Fibroblast of skin of abdomen (primary cell): Measurements from ENCODE around the gene PRF1.
"Not testable (repeated sequence)": the region's sequence is repeated elsewhere in the genome, so short reads cannot be mapped to it uniquely, and the experiment has no call there.

Experiments
- DNase-seq: peaks from one replicate; pipeline ENCODE4 v3.0.0-alpha.2; 2013

The PRF1 gene

DNA sequence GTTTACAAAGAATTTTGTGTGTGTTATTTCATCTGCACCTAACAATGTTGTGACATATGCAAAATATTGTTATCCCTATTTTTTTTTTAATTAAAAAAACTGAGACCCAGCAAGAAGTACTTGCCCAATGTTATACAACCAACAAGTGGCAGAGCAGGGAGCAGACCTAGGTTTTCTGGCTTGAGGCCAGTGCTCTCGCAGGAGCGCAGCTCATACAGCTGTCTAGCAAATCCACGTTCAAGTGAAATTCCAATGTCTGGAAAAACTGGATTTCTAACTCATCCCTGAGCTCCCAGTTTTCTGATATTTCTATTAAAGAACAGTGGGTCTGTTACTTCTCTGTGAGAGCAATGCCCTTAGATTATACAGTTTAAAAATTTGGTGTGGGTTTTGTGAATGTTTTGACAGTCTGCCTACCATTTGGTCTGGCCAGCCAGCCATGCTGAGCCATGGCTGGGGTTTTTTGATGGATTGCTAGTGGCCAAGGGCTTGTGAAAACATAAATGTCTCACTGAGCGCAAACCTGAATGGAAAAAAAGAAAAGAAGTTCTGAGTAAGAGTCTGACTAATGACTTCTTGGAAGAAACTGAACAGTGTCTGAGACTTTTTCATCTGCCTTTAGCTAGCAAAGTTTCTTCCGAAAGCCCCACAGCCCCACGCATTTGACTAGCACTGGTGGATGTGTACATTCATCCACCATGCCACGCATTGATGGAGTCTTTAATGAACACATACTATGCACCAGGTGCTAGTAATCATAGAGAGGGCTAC lies 15.4 kb upstream of the PRF1 start:
- peak; percentile 83 for DNase-seq

- DNase-seq, result no peak
These were observed 14.2 kb upstream of the PRF1 start for GRCh38 chr10:70616761-70617160.

DNA sequence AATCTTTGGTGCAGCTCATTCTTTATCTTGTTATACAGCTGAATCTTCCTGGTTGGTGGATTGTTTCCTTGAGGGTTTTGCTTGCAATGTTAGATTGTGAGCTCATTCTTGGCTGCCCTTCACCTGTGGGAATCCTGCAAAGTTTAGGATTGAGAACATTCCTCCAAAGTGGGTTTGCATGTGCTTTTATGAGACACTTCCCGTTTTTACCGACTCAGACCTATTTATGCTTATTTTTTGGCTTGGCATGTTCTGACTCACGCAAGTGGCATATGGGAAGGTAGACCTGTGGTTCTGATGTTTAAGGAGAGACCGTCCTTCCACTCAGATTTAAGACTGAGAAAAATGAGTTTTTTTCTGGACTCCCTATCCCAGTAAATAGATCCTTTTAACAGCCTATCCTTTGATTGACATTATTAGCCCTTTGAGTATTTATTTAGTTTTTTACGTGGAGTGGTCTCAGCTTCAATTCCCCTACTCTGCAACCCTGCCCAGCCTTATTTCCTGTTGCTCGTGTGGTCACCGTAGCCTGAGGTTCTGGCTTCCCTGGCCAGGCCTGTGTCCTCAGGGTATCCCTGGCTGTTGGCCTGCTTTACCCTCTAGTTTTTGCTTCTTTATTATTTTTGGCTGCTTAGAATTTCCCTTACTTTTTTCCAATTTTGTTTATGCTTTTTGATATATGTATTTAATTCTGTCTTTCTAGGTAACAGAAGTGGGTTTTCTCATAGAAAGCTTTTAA lies 13.4 kb upstream of the PRF1 start:
- no peak for DNase-seq

- no peak for DNase-seq
These were observed 12.7 kb upstream of the PRF1 start for GRCh38 chr10:70615211-70615610.

GRCh38 chr10:70614364-70614763 lies 11.8 kb upstream of the PRF1 start:
- not testable (repeated sequence) for DNase-seq

- no peak for DNase-seq
These were observed 11.4 kb upstream of the PRF1 start for GRCh38 chr10:70613941-70614340.

- DNase-seq, result no peak
These were observed 5.4 kb upstream of the PRF1 start for GRCh38 chr10:70607936-70608335.

DNA sequence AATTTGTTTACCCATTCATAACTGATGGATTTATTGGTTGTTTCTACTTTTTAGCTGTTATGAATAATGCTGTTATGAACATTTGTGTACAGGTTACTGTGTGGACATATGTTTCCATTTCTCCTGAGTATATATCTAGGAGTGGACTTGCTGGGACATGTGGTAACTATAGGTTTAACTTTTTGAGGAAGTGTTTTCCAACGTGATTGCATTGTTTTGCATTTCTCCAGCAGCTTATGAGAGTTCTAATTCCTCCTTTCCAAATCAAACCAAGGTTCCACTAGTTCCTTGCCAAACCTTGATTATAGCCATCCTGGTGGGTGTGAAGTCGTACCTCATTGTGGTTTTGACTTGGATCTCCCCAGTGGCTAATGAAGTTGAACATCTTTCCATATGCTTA lies 2.6 kb upstream of the PRF1 start:
- no peak for DNase-seq

DNA sequence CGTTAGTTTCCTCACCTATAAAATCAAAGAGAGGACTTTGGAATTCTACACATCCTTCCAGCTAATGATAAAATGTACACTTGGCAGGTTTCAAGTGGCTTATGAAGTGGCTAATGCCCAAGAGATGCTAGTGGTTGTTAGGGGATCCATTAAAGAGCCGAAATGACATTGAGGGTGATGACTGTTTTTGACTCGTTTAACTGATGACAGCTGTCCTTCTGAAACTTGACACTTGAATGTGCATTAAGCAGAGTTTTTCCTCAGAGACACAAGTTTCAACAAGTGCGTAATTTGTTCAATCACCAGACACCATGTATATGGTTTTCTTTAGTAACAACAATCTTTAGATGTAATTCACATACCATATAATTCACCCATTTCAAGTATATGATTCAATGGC lies 1.6 kb upstream of the PRF1 start:
- DNase-seq, result no peak

GRCh38 chr10:70603449-70603801 lies 884 bp upstream of the PRF1 start:
- DNase-seq, result no peak

- no peak for DNase-seq
These were observed 795 bp downstream of the PRF1 start for GRCh38 chr10:70601746-70602145.

DNA sequence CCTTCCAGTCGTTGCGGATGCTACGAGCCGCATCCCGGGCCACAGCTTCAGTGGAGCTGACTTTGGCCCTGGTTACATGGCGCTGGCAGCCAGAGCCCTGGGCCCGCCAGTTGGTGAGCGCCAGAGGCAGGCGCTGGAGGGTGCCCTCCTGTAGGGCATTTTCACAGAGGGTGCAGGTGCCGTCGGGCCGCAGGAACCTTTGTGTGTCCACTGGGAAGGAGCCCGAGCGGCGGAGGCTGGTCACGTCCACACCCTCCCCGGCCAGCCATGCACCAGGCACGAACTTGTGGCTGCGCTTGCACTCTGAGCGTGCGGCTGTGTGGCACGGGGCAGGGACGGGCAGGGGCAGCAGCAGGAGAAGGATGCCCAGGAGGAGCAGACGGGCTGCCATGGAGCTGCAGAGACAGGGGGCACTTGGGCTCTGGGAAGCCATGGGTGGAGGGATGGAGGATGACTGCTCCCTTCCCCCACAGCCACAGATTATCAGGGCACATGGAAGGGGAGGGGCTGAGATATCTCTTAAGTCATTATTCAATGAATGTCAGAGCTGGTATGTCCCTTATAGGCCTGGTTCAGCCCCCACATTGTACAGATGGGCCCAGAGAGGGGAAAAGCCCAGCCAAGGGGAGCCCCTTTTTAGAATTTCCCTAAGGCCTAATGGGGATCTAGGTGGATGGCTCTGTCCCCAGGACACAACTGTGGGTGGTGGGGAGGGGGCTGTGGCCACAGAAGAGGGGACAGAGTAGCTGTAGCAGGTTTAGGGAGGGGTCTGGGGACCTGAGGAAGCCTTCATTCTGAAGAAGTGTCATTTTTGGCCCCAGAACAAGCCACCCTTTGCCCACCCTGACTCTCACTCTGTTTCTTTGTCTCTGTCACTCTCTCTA lies 1.8 kb downstream of the PRF1 start:
- no peak for DNase-seq

- DNase-seq, result no peak
These were observed 2.8 kb downstream of the PRF1 start for GRCh38 chr10:70599791-70600190.

DNA sequence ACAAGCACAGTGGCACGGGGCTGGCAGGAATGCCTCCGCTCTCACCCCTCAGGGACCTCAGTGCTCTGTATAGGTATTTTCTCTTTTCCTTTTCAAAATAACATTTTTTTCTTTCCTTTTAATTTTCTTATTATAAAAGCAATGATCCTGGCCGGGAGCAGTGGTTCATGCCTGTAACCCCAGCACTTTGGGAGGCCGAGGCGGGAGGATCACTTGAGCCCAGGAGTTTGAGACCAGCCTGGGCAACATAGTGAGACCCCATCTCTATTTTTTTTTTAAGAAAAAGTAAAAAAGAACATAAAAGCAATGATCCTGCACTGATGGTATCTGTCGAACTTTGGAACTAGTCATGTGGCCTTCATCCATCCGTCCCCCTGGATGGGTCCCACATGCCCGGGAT lies 3.2 kb downstream of the PRF1 start:
- DNase-seq, result no peak

GRCh38 chr10:70598857-70599295 lies 3.7 kb downstream of the PRF1 start:
- DNase-seq, result no peak

DNA sequence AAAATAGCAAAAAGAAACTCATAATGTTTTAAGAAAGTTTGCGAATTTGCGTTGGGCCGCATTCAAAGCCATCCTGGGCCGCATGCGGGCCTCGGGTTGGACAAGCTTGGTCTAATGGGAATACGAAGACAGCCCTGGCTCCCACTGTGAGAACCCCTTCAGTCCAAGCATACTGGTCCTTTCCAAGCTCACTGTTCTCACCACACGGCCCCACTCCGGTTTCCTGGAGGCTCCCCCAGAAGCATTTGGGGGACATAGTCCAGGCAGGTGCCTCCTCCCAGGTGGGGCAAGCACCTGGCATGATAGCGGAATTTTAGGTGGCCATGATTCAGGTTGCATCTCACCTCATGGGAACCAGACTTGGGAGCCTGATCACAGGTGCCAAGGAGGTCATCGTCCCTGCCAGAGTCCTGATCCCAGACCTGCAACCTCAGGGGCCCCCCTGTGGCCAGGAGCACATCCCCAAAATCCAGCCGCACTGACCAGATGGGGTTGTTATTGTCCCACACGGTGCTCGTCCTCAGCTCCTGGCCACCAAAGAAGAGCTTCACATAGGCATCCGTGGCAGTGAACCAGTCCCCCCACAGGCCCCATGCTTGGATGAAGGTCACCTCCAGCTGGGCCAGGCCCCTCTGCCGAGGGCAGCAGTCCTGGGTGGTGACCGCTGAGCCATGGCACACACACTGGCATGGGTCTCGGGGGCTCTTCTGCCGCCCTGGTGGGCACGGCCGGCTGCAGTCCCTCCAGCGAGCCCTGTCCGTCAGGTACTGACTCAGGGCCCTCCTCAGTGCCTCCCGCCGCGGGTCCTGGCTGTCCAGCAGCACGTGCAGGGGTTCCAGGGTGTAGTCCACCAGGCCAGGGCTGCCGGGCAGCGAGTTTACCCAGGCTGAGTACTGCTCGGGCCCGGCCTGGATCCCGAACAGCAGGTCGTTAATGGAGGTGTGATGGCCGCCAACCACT lies 4.4 kb downstream of the PRF1 start:
- DNase-seq, result no peak

- no peak for DNase-seq
These were observed 5.4 kb downstream of the PRF1 start for GRCh38 chr10:70596860-70597809.

- DNase-seq, result no peak
These were observed 6.3 kb downstream of the PRF1 start for GRCh38 chr10:70596110-70596798.

DNA sequence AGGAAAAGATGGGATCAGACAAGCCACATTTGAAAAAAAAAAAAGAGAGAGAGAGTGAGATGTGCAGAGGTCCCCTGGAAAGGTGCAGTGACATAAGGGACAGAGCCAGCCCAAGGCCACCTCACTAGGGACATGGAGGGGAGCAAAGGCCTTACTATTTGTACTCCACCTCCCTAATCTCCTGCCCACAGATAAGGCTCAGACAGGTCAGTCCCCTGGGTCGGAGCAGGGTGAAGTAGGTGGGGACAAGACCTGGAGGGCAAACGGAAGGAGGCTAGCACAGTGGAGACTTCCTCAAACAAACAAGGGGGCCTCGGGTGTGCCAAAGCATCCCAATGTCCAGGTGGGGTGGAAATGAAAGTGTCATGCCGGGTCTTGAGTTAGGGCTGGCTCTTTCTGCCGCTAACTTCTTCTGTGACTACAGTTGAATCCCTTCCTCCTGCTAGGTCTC lies 7.0 kb downstream of the PRF1 start:
- DNase-seq, result no peak

DNA sequence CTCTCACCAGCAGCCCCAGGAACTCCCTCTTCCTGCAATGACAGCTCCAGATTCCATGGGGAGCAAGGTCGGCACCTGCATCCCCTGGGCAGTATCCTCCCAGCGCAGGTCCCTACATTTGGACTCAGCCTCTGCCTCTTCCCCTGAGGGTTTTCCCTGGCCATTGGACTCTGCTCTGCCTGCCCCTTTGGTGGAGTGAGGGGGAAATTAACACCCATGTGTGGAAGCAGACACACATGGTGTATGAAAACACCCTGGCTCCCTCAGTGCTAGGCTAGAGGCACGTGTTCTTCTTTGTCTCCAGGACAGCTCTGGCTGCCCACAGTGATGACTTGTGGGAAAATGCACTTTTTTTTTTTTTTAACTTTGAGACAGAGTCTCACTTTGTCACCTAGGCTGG lies 8.4 kb downstream of the PRF1 start:
- DNase-seq, result no peak
